Measurements from ENCODE around the gene CPNE6. TPM values are rescaled to one million over a fixed set of nuclear protein-coding genes. Genes with fewer than 3 reads are reported as not detected.

The CPNE6 gene
- total RNA-seq, 4 donors from 2014 or later, result not detected

DNA sequence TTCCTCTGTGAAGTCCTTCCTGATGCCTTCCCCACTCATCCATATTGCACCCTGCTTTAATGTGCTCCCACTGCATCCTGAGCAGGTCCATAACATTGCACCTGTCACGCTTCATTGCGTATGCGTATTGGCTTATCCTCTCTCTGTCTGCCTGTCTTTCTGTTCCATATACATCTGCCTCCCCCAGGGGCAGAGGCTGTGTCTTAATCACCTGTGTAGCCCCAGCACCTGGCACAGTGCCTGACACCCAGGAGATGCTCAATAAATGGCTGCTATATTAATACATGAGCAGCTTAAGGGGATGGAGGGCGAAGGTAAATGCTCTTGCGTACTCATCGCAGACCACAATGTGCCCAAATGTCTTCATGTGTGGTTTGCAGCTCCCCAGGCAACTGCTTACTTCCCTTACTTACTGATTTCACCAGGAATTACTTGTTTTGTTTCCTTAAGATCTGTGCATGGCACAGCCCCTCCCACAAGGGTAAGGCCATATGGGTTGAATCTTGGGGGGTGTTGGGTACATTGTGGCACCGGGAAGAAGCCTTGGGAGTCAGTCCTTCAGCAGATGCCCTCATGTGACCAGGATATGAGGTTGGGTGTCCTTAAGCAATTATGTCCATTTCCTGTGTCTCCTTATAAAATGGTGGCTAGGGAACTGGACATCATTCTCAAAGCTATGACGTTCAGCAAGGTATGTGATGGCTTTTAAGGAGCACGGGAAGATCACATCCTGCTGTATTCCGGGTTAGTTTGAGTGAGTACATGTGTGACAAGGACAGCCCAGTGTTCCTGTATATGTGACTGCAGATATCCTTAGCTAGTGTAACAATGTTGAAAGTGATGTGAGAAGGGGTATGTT, 848 bp upstream of the CPNE6 start:
- Histone ChIP-seq H3K4me1 (peaks cover 7% of the 10 kb centered on the region), H3K36me3 (no peaks in the 10 kb centered on the region), H3K27ac (no peak overlapping the region), H3K27me3 (peaks cover 8% of the 10 kb centered on the region), H3K9me3 (no peaks in the 10 kb centered on the region), H3K4me3 (no peak overlapping the region)
- TF ChIP-seq, protein P1, sequence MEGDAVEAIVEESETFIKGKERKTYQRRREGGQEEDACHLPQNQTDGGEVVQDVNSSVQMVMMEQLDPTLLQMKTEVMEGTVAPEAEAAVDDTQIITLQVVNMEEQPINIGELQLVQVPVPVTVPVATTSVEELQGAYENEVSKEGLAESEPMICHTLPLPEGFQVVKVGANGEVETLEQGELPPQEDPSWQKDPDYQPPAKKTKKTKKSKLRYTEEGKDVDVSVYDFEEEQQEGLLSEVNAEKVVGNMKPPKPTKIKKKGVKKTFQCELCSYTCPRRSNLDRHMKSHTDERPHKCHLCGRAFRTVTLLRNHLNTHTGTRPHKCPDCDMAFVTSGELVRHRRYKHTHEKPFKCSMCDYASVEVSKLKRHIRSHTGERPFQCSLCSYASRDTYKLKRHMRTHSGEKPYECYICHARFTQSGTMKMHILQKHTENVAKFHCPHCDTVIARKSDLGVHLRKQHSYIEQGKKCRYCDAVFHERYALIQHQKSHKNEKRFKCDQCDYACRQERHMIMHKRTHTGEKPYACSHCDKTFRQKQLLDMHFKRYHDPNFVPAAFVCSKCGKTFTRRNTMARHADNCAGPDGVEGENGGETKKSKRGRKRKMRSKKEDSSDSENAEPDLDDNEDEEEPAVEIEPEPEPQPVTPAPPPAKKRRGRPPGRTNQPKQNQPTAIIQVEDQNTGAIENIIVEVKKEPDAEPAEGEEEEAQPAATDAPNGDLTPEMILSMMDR (IDR thresholded peaks at IDR 0.05), result no peak
- no peak for TF ChIP-seq POLR2A (IDR thresholded peaks at IDR 0.05)
- no peak for TF ChIP-seq EP300 (IDR thresholded peaks at IDR 0.05)
- TF ChIP-seq POLR2AphosphoS5 (IDR thresholded peaks at IDR 0.05), result no peak
- WGBS, result 73% methylated on average over 10 of the region's 10 CpGs
- no peak for DNase-seq (ENCODE audit: low spot score in 2 of 2)

DNA sequence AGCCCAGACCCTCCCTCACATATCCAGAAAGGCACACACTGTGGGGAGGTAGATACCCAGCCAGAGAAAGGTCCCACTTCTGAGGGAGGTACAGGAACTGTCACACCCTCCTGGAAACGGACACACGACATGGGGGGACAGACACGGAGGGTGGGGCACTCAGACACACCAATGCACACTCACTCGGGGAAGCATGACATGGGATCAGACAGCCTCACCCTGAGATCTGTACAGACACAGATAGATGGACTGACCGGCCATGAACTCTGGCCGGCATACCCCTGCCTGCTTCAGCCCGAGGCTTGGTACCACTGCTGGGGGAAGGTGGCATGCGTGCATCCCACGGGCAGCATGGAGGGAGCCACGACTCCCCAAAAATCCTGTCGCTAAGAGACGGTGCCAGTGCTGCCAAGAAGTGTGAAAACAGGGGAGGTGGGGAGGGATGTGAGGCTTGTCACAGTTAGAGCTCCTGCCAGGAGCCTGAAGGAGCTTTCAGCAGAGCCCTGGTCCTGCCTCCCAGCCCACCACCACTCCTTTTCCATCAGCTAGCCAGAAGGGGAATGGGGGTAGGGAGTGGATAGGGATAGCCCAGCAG, 571 bp downstream of the CPNE6 start:
- 37% methylated on average over 10 of the region's 12 CpGs for WGBS
- no peak for TF ChIP-seq EP300 (IDR thresholded peaks at IDR 0.05)
- TF ChIP-seq, protein P1 (IDR thresholded peaks at IDR 0.05), result no peak
- no peak for TF ChIP-seq POLR2A (IDR thresholded peaks at IDR 0.05)
- no peak for TF ChIP-seq POLR2AphosphoS5 (IDR thresholded peaks at IDR 0.05)
- no peaks in the 10 kb centered on the region for H3K36me3 ChIP-seq
- H3K4me1 ChIP-seq, result peaks cover 7% of the 10 kb centered on the region
- no peaks in the 10 kb centered on the region for H3K9me3 ChIP-seq
- no peak overlapping the region for H3K4me3 ChIP-seq
- no peak for DNase-seq (ENCODE audit: low spot score in 2 of 2)
- no peak overlapping the region for H3K27ac ChIP-seq
- H3K27me3 ChIP-seq, result peaks cover 8% of the 10 kb centered on the region

DNA sequence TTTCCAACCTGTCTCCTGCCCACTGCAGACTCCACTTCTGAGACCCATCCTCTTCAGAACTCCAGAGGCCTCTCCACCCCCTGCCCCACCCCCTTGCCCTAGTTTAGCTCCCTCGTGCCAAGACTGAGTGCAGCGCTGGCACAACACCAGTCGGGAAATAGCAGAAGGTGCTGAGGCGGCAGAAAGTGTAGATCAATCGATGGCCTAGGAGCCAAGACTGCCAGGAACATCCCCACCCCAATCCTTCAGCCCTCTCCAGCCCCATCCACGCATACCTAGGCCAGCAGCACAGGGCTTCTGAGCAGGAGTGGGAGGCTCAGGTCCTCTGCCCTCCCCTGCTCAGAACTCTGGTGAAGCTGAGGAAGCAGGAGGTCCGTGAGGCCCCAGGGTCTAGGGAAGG, 1.1 kb downstream of the CPNE6 start:
- TF ChIP-seq, protein P1 (IDR thresholded peaks at IDR 0.05), result no peak
- TF ChIP-seq POLR2AphosphoS5 (IDR thresholded peaks at IDR 0.05), result no peak
- TF ChIP-seq POLR2A (IDR thresholded peaks at IDR 0.05), result no peak
- no peak for TF ChIP-seq EP300 (IDR thresholded peaks at IDR 0.05)
- Histone ChIP-seq H3K36me3 (no peaks in the 10 kb centered on the region), H3K4me3 (no peak overlapping the region), H3K27me3 (peaks cover 8% of the 10 kb centered on the region), H3K27ac (no peak overlapping the region), H3K9me3 (no peaks in the 10 kb centered on the region), H3K4me1 (peaks cover 7% of the 10 kb centered on the region)
- DNase-seq (ENCODE audit: low spot score in 2 of 2), result no peak
- 43% methylated on average over 6 of the region's 7 CpGs for WGBS

DNA sequence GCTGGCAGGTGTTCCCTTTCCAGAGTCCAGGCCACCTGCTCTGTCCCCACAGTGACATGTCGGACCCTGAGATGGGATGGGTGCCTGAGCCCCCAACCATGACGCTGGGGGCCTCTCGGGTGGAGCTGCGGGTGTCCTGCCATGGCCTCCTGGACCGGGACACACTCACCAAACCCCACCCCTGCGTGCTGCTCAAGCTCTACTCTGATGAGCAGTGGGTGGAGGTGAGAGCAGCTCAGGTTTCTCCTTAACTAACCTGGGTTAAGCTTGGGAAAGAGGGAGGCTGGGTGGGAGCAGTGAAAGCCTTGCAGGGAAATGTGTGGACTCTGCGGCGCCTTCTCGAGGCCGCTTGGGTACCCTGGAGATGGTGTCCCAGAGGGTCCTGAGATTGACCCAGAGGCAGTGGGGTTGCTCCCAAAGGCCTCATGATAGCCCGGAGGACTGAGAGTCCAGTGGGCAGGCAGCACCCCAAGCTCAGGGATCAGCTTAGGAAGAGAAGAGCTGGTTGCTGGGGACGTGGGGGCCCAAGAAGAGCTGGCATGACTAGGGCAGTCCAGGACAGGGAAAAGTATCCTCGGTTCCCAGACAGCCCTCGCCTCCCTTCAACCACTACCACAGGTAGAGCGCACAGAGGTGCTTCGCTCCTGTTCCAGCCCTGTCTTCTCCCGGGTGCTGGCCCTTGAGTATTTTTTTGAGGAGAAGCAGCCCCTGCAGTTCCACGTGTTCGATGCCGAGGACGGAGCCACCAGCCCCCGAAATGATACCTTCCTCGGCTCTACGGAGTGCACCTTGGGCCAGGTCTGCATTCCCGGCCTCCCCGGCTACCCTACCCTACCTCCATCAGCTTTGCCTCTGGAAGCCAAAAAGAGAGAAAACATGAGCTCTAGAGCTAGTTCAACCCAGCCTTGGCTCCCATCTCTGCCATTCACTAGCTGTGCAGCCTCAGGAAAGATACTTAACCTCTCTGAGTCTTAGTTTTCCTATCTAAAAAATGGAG, 1.8 kb downstream of the CPNE6 start:
- peaks cover 7% of the 10 kb centered on the region for H3K4me1 ChIP-seq
- no peak overlapping the region for H3K4me3 ChIP-seq
- 79% methylated on average over 25 of the region's 26 CpGs for WGBS
- H3K27me3 ChIP-seq, result peaks cover 8% of the 10 kb centered on the region
- no peak overlapping the region for H3K27ac ChIP-seq
- DNase-seq (ENCODE audit: low spot score in 2 of 2), result no peak
- no peaks in the 10 kb centered on the region for H3K36me3 ChIP-seq
- H3K9me3 ChIP-seq, result no peaks in the 10 kb centered on the region
- TF ChIP-seq POLR2A (IDR thresholded peaks at IDR 0.05), result no peak
- TF ChIP-seq, protein P1 (IDR thresholded peaks at IDR 0.05), result no peak
- no peak for TF ChIP-seq POLR2AphosphoS5 (IDR thresholded peaks at IDR 0.05)
- no peak for TF ChIP-seq EP300 (IDR thresholded peaks at IDR 0.05)

Data from suprapubic skin (tissue), 4 donors.